Osteocyte (in vitro differentiated cells): ENCODE results near the gene RAPGEF4. TPM values are rescaled to one million over a fixed set of nuclear protein-coding genes. Genes with fewer than 3 reads are reported as not detected.

Source experiments
- DNase-seq: peaks from one replicate; pipeline ENCODE4 v3.0.0; 2021; ENCODE audit warnings: mixed read lengths; ENCODE audit not compliant: unreplicated experiment; ENCODE audit errors: extremely low spot score
- H3K27ac Mint-ChIP-seq: one replicate; pipeline ENCODE4 v1.8.0; 2021; ENCODE audit warnings: mild to moderate bottlenecking, mixed read lengths; ENCODE audit not compliant: unreplicated experiment
- H3K27me3 Mint-ChIP-seq: one replicate; pipeline ENCODE4 v1.8.0; 2021; ENCODE audit warnings: mixed read lengths; ENCODE audit not compliant: unreplicated experiment
- H3K36me3 Mint-ChIP-seq: one replicate; pipeline ENCODE4 v1.8.0; 2021; ENCODE audit warnings: mixed read lengths; ENCODE audit not compliant: unreplicated experiment
- H3K4me1 Mint-ChIP-seq: one replicate; pipeline ENCODE4 v1.8.0; 2021; ENCODE audit warnings: mixed read lengths; ENCODE audit not compliant: unreplicated experiment
- H3K4me3 Mint-ChIP-seq: one replicate; pipeline ENCODE4 v1.8.0; 2021; ENCODE audit warnings: mild to moderate bottlenecking, moderate library complexity, mixed read lengths; ENCODE audit not compliant: unreplicated experiment
- H3K9me3 Mint-ChIP-seq: one replicate; pipeline ENCODE4 v1.8.0; 2021; ENCODE audit warnings: mixed read lengths; ENCODE audit not compliant: unreplicated experiment
- total RNA-seq: library from RNA; stranded (reverse); gene quantifications from 2 replicates; pipeline ENCODE4 v1.2.1, GENCODE V29; 2021
- TF ChIP-seq, protein P1 (sequence below): fragments of 200-600 bp; sonication (generic); IDR thresholded peaks from 2 replicates; pipeline ENCODE4 v1.5.0; 2021; ENCODE audit warnings: antibody characterized with exemption, mild to moderate bottlenecking, moderate library complexity

The RAPGEF4 gene
- total RNA-seq, 1 donor from 2014 or later, result 0.91 TPM

GRCh38 chr2:173094731-173095130 lies 359.1 kb downstream of the RAPGEF4 start:
- peaks cover 13% of the 10 kb centered on the region for H3K4me1 Mint-ChIP-seq
- TF ChIP-seq, protein P1, sequence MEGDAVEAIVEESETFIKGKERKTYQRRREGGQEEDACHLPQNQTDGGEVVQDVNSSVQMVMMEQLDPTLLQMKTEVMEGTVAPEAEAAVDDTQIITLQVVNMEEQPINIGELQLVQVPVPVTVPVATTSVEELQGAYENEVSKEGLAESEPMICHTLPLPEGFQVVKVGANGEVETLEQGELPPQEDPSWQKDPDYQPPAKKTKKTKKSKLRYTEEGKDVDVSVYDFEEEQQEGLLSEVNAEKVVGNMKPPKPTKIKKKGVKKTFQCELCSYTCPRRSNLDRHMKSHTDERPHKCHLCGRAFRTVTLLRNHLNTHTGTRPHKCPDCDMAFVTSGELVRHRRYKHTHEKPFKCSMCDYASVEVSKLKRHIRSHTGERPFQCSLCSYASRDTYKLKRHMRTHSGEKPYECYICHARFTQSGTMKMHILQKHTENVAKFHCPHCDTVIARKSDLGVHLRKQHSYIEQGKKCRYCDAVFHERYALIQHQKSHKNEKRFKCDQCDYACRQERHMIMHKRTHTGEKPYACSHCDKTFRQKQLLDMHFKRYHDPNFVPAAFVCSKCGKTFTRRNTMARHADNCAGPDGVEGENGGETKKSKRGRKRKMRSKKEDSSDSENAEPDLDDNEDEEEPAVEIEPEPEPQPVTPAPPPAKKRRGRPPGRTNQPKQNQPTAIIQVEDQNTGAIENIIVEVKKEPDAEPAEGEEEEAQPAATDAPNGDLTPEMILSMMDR, result no peak
- no peak overlapping the region for H3K4me3 Mint-ChIP-seq
- DNase-seq, result no peak
- no peaks in the 10 kb centered on the region for H3K9me3 Mint-ChIP-seq
- H3K27me3 Mint-ChIP-seq, result no peaks in the 10 kb centered on the region
- H3K27ac Mint-ChIP-seq, result no peak overlapping the region
- H3K36me3 Mint-ChIP-seq, result peaks cover 18% of the 10 kb centered on the region

- TF ChIP-seq, protein P1, result no peak
- Mint-ChIP-seq H3K27me3 (no peaks in the 10 kb centered on the region), H3K36me3 (peaks cover 18% of the 10 kb centered on the region), H3K27ac (no peak overlapping the region), H3K4me1 (peaks cover 8% of the 10 kb centered on the region), H3K9me3 (no peaks in the 10 kb centered on the region), H3K4me3 (no peak overlapping the region)
- DNase-seq, result no peak
These were observed 359.7 kb downstream of the RAPGEF4 start for GRCh38 chr2:173095356-173095755.

GRCh38 chr2:173099271-173099670 lies 363.6 kb downstream of the RAPGEF4 start:
- no peak overlapping the region for H3K27ac Mint-ChIP-seq
- H3K27me3 Mint-ChIP-seq, result no peaks in the 10 kb centered on the region
- no peak for DNase-seq
- H3K4me1 Mint-ChIP-seq, result no peaks in the 10 kb centered on the region
- H3K4me3 Mint-ChIP-seq, result no peak overlapping the region
- no peaks in the 10 kb centered on the region for H3K9me3 Mint-ChIP-seq
- TF ChIP-seq, protein P1, result no peak
- H3K36me3 Mint-ChIP-seq, result peaks cover 7% of the 10 kb centered on the region

- no peaks in the 10 kb centered on the region for H3K4me1 Mint-ChIP-seq
- no peaks in the 10 kb centered on the region for H3K9me3 Mint-ChIP-seq
- TF ChIP-seq, protein P1, result no peak
- H3K27me3 Mint-ChIP-seq, result no peaks in the 10 kb centered on the region
- H3K27ac Mint-ChIP-seq, result no peak overlapping the region
- peaks cover 7% of the 10 kb centered on the region for H3K36me3 Mint-ChIP-seq
- no peak for DNase-seq
- no peak overlapping the region for H3K4me3 Mint-ChIP-seq
These were observed 364.2 kb downstream of the RAPGEF4 start for GRCh38 chr2:173099804-173100203.

DNA sequence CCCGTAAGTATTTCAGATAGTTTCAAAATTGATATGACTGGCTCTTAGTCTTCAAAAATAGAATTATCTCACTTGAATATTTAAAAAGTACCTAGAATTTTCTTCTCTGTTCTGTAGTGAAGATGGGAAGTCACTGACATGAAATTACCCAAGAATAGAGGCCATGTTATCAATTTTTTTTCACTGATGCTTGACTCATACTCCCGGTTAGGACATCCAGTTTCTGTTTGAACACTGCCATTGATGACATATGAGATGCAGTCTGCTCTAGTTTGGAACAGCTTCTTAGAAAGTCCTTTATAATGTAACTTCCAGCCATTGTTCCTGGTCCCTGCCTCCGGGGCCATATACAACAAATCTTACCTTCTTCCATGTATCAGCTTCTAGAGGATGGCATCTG lies 366.0 kb downstream of the RAPGEF4 start:
- TF ChIP-seq, protein P1, result no peak
- H3K4me1 Mint-ChIP-seq, result peaks cover 2% of the 10 kb centered on the region
- no peak overlapping the region for H3K27ac Mint-ChIP-seq
- H3K4me3 Mint-ChIP-seq, result no peak overlapping the region
- no peak for DNase-seq
- no peaks in the 10 kb centered on the region for H3K9me3 Mint-ChIP-seq
- H3K27me3 Mint-ChIP-seq, result no peaks in the 10 kb centered on the region
- H3K36me3 Mint-ChIP-seq, result peaks cover 4% of the 10 kb centered on the region

Other genes with a start within 250 kb of the RAPGEF4 start
- 7.2 and 7.3 TPM in 2 replicates for gene PDK1, start 179.8 kb upstream of the RAPGEF4 start, total RNA-seq